ENCODE data around the gene MRPL2.
A peak's percentile ranks its signal among the peaks of the same experiment; 100 is the strongest.
"Not testable (repeated sequence)": the region's sequence is repeated elsewhere in the genome, so short reads cannot be mapped to it uniquely, and the experiment has no call there.

Gene MRPL2

DNA sequence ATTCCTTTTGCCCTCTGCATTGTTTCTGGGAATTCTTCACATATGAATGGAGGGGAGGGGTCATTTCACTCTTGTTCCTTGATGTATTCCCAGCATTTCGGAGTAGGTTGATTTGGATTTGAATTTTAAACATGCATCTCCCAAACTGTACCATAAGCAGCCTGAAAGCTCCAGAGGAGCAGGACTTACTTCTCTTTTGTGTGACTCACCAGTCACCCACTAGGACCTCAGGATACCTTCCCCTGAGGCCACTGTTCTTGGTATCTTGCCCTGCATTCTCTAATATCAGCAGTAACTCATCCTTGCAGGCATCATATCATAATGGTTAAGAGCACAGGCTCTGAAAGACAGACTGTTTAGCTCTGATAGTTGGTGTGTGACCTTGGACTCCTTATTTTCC is 703 bp downstream of the MRPL2 start:
- Histone ChIP-seq H3K4me3 (ENCODE audit: low read length) (peak overlapping the region; percentile 92), H3K27me3 (ENCODE audit: control insufficient read depth, insufficient read depth, low read length) (no peaks in the 10 kb centered on the region), H3K4me1 (ENCODE audit: control insufficient read depth, insufficient read depth, low read length) (peaks cover 44% of the 10 kb centered on the region), H3K9ac (ENCODE audit: low read length) (peak overlapping the region; percentile 90), H3K36me3 (ENCODE audit: control insufficient read depth, insufficient read depth, low read length) (peaks cover 6% of the 10 kb centered on the region), H3K9me3 (ENCODE audit: control insufficient read depth, low read length) (no peaks in the 10 kb centered on the region)

DNA sequence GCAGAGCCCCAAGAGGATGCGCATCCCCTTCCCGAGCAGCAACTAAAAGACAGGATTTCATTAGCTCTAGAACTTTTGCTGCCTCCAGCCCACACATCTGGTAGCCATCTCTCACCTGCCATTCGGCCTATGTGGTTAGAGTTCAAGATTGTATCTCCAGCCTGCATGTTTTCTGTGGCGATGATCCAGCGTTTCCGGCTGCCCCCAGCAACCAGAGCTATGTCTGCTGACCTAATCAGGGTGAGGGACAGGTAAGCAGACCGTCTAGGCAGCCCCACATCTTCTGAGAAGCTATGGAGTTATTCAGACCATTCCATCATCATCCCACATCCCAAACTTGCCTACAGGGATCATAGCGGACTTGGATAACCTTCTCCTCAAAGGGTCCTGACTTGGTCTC is 3.3 kb downstream of the MRPL2 start:
- no peak overlapping the region for H3K4me3 ChIP-seq (ENCODE audit: low read length)
- H3K4me1 ChIP-seq (ENCODE audit: control insufficient read depth, insufficient read depth, low read length): peaks cover 37% of the 10 kb centered on the region
- no peaks in the 10 kb centered on the region for H3K27me3 ChIP-seq (ENCODE audit: control insufficient read depth, insufficient read depth, low read length)
- no peaks in the 10 kb centered on the region for H3K9me3 ChIP-seq (ENCODE audit: control insufficient read depth, low read length)
- no peak overlapping the region for H3K9ac ChIP-seq (ENCODE audit: low read length)
- peaks cover 6% of the 10 kb centered on the region for H3K36me3 ChIP-seq (ENCODE audit: control insufficient read depth, insufficient read depth, low read length)

DNA sequence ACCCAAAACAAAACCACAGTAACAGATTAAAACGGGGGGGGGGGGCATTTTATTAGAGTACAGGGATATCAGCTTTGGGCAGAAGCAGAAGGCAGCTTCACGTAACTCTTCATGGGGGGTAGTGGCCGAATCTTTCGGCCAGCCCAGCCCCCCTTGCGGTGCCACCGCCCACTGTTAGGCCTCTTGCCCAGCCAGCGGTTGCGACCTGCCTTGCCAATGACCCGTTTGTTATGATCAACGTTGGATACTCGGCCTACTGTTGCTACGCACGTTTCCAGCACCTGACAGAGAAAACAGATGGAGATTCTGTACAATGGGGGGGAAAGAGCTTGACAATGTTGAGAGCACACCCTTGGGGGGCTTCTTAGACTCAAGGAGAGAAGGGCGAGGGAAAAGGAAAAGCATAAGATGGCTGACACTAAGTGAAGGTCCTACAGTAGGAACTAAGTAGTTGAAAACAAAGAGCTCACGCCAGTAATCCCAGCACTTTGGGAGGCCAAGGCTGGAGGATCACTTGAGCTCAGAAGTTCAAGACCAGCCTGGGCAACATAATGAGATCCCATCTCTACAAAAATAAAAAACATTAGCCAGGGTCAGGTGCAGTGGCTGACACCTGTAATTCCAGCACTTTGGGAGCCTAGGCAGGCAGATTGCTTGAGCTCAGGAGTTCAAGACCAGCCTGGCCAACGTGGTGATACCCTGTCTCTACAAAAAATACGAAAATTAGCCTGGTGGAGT is 4.9 kb downstream of the MRPL2 start:
- Histone ChIP-seq H3K9me3 (ENCODE audit: control insufficient read depth, low read length) (no peaks in the 10 kb centered on the region), H3K36me3 (ENCODE audit: control insufficient read depth, insufficient read depth, low read length) (peaks cover 6% of the 10 kb centered on the region), H3K4me1 (ENCODE audit: control insufficient read depth, insufficient read depth, low read length) (peaks cover 32% of the 10 kb centered on the region), H3K27me3 (ENCODE audit: control insufficient read depth, insufficient read depth, low read length) (no peaks in the 10 kb centered on the region), H3K4me3 (ENCODE audit: low read length) (peak overlapping the region; percentile 66), H3K9ac (ENCODE audit: low read length) (peak overlapping the region; percentile 93)

DNA sequence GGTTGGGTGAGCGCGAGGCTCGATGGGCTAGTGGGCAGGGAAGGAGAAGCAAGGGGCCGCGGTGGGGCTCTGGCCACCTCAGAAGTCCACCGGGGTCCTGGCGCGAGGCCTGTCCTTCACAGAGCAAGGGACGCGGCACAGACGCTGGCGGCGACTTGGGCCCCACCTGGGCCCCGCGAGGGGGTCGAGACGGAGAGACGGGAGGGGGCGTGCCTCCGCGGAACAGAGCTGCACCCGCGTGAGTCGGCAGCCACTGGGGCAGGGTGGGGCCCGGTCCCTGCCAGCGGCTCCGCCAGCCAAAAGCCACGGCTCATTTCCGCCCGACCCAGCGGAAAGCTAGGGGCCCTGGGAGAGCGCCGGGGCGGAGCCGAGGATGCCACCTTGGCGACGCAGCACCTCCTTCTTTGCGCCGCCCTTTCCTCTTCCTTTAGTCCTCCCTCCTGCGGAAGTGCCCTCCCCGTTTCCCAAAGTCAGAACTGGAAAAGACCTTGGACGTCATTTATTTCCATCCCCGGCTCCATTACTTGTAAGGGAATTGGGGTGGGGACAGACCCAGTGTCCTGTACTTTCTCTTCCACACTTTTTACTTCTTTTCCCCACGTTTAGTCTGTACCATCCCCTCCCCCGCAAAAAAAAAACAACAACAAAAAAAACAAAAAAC is 5.6 kb downstream of the MRPL2 start, which contains the start of gene CUL7:
Gene CUL7 (minus strand): TSS at position 307 of the 661 bp plus-strand sequence. CDS start 1,063 bp downstream, outside the sequence.
- H3K36me3 ChIP-seq (ENCODE audit: control insufficient read depth, insufficient read depth, low read length): peaks cover 6% of the 10 kb centered on the region
- peaks cover 30% of the 10 kb centered on the region for H3K4me1 ChIP-seq (ENCODE audit: control insufficient read depth, insufficient read depth, low read length)
- peak within 1 kb of the TSS; percentile 66 for H3K4me3 ChIP-seq (ENCODE audit: low read length)
- no peaks in the 10 kb centered on the region for H3K9me3 ChIP-seq (ENCODE audit: control insufficient read depth, low read length)
- H3K9ac ChIP-seq (ENCODE audit: low read length): peak within 1 kb of the TSS; percentile 93
- no peaks in the 10 kb centered on the region for H3K27me3 ChIP-seq (ENCODE audit: control insufficient read depth, insufficient read depth, low read length)

DNA sequence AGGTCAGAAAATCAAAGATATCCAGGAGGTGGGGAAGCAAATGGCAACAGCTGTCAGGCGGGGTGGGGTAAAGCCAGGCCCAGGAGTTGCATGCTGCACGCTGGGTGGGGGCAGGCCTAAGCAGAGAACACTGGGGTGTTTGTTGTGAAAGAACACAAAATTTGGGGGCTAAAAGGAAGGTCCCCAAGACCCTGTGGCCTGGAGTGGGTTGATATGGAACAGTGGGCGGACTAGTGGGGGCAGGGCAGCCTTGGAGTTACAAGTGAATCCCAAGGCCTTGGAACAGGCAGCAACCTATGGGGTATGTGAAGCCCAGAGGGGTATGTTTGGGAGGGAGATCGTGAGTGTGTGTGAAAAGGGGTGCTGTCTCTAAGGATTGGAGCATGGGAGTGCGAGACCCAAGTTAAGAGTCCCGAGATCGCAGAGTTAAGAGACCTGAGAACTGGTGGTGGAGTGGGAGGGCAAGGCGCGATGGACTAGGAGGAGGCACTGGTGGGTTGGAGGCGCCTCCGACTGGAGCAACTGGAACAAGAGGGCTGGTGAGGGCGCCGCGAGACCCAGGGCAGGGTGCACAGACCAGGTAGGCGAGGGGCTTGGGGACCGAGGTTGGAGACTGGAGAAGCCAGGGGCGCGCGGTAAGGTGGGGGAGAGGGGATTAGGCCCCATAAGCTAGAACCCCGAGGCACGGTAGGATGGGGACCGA is 6.2 kb downstream of the MRPL2 start:
- H3K9me3 ChIP-seq (ENCODE audit: control insufficient read depth, low read length): no peaks in the 10 kb centered on the region
- H3K4me1 ChIP-seq (ENCODE audit: control insufficient read depth, insufficient read depth, low read length): peaks cover 24% of the 10 kb centered on the region
- H3K36me3 ChIP-seq (ENCODE audit: control insufficient read depth, insufficient read depth, low read length): peaks cover 6% of the 10 kb centered on the region
- H3K9ac ChIP-seq (ENCODE audit: low read length): peak overlapping the region; percentile 93
- H3K4me3 ChIP-seq (ENCODE audit: low read length): peak overlapping the region; percentile 66
- H3K27me3 ChIP-seq (ENCODE audit: control insufficient read depth, insufficient read depth, low read length): no peaks in the 10 kb centered on the region

- Histone ChIP-seq H3K4me3 (ENCODE audit: low read length) (peak overlapping the region; percentile 66), H3K4me1 (ENCODE audit: control insufficient read depth, insufficient read depth, low read length) (peaks cover 23% of the 10 kb centered on the region), H3K27me3 (ENCODE audit: control insufficient read depth, insufficient read depth, low read length) (no peaks in the 10 kb centered on the region), H3K36me3 (ENCODE audit: control insufficient read depth, insufficient read depth, low read length) (peaks cover 6% of the 10 kb centered on the region), H3K9ac (ENCODE audit: low read length) (peak overlapping the region; percentile 93), H3K9me3 (ENCODE audit: control insufficient read depth, low read length) (no peaks in the 10 kb centered on the region)
Measured at GRCh38 chr6:43052225-43052841, 6.9 kb downstream of the MRPL2 start.

DNA sequence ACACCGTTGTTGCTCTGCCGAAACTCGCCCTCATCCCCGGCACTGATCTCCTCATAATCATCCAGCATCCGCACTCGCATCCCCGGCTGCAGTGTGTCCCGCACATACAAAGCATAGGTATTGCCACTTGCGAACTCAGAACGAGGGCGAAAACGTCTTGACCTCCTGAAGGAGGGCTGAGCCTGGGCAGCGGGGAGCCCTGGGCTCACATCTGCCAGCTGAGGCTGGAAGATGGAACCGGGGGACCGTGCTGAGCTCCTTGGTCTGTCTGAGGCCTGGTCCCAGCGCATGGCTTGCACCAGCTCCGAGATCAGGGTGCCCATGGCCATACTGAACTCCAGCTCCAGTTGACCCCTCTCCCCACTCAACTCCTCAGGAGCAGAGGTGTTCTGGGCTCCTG is 8.3 kb downstream of the MRPL2 start:
- no peaks in the 10 kb centered on the region for H3K27me3 ChIP-seq (ENCODE audit: control insufficient read depth, insufficient read depth, low read length)
- H3K9ac ChIP-seq (ENCODE audit: low read length): no peak overlapping the region
- H3K4me3 ChIP-seq (ENCODE audit: low read length): no peak overlapping the region
- H3K9me3 ChIP-seq (ENCODE audit: control insufficient read depth, low read length): no peaks in the 10 kb centered on the region
- peaks cover 8% of the 10 kb centered on the region for H3K36me3 ChIP-seq (ENCODE audit: control insufficient read depth, insufficient read depth, low read length)
- H3K4me1 ChIP-seq (ENCODE audit: control insufficient read depth, insufficient read depth, low read length): peaks cover 23% of the 10 kb centered on the region

DNA sequence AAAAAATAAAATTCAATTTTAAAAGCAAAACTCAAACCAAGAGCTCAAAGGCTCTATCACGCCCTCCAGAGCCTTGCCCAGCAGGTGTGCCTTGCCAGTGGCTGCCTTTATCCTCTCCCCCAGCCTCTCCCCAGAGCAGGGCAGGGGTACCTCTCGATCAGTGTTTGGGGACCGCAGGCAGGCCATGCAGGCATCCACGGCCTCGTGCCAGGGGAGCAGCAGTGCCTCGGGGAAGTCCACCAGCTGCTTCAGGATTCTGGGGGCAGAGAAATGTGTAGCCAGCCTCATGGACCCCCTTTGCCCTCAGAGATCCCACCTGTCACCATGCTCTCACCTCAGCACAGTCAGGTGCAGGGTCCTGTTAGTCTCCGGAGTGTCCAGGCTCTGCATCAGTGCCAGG is 11.2 kb downstream of the MRPL2 start:
- H3K27me3 ChIP-seq (ENCODE audit: control insufficient read depth, insufficient read depth, low read length): no peaks in the 10 kb centered on the region
- H3K36me3 ChIP-seq (ENCODE audit: control insufficient read depth, insufficient read depth, low read length): peaks cover 14% of the 10 kb centered on the region
- no peaks in the 10 kb centered on the region for H3K9me3 ChIP-seq (ENCODE audit: control insufficient read depth, low read length)
- no peak overlapping the region for H3K4me3 ChIP-seq (ENCODE audit: low read length)
- peaks cover 10% of the 10 kb centered on the region for H3K4me1 ChIP-seq (ENCODE audit: control insufficient read depth, insufficient read depth, low read length)
- H3K9ac ChIP-seq (ENCODE audit: low read length): no peak overlapping the region

DNA sequence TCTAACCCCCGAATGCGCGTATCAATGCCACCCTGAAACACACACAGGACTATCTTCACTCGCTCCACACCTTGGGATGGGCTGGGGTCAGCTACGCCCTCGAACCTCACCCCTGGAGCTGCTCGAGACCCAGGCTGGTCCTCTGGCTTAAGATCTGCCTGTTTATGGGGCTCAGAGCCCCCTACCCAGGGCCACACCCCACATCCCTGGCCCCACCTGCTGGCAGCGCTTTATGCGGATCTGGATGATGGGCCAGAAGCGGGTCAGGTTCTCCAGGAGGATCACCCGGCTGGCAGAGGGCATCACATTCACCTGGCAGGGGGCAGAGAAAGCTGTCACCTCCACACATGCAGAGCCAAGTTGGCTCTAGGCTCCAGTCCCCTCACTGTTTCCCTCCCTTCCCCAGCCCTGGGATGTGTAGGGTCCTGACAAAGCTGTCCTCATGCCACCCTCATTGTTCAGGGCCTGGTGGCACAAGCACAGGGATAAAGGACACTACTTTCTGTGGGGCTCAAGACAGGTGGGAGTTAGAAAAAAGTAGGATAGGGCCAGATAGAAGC is 13.8 kb downstream of the MRPL2 start:
- Histone ChIP-seq H3K9me3 (ENCODE audit: control insufficient read depth, low read length) (no peaks in the 10 kb centered on the region), H3K27me3 (ENCODE audit: control insufficient read depth, insufficient read depth, low read length) (no peaks in the 10 kb centered on the region), H3K4me1 (ENCODE audit: control insufficient read depth, insufficient read depth, low read length) (no peaks in the 10 kb centered on the region), H3K4me3 (ENCODE audit: low read length) (no peak overlapping the region), H3K9ac (ENCODE audit: low read length) (no peak overlapping the region), H3K36me3 (ENCODE audit: control insufficient read depth, insufficient read depth, low read length) (peaks cover 22% of the 10 kb centered on the region)

DNA sequence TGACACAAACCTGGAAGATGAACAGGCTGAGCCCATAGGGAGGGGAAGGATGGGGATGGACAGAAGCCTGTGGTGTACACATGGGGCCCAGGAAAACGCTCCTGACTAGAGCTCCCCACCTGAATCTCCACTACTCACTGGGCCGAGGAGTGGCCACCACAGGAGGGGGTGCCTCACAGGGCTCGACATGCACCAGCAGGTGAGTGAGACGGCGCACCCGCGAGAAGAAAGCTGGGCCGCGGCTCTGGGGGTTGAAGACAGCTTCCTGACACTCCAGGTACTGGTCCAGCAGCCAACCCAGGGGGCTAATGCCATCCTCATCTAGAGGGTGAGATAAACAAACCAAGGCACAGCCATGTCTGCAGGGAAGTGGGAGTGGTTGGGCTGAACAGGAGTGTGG is 15.9 kb downstream of the MRPL2 start:
- Histone ChIP-seq H3K36me3 (ENCODE audit: control insufficient read depth, insufficient read depth, low read length) (peaks cover 28% of the 10 kb centered on the region), H3K27me3 (ENCODE audit: control insufficient read depth, insufficient read depth, low read length) (no peaks in the 10 kb centered on the region), H3K9ac (ENCODE audit: low read length) (no peak overlapping the region)

DNA sequence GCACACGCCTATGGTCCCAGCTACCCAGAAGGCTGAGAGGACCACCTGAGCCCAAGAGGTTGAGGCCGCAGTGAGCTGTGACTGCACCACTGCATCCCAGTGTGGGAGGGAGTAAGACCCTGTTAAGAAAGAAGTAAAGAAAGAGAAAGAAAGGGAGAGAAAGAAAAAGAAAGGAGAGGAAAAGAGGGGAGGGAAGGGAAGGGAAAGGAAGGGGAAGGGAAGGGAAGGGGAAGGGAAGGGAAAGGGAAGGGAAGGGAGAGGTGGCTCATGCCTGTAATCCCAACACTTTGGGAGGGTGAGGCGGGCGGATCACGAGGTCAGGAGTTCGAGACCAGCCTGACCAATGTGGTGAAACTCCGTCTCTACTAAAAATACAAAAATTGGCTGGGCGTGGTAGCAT is 17.8 kb downstream of the MRPL2 start:
- not testable (repeated sequence) for H3K4me1 ChIP-seq (ENCODE audit: control insufficient read depth, insufficient read depth, low read length); H3K27me3 ChIP-seq (ENCODE audit: control insufficient read depth, insufficient read depth, low read length); H3K9ac ChIP-seq (ENCODE audit: low read length); H3K4me3 ChIP-seq (ENCODE audit: low read length); H3K9me3 ChIP-seq (ENCODE audit: control insufficient read depth, low read length)
- peaks cover 31% of the 10 kb centered on the region for H3K36me3 ChIP-seq (ENCODE audit: control insufficient read depth, insufficient read depth, low read length)

More for the DNA sequence above, 15.9 kb downstream of the MRPL2 start:
- Histone ChIP-seq H3K4me3 (ENCODE audit: low read length) (no peak overlapping the region), H3K4me1 (ENCODE audit: control insufficient read depth, insufficient read depth, low read length) (no peaks in the 10 kb centered on the region), H3K9me3 (ENCODE audit: control insufficient read depth, low read length) (no peaks in the 10 kb centered on the region)

Measured in mucosa of stomach (tissue), 1 donor.